Epithelial cell of proximal tubule (primary cell): ENCODE results near the gene HOXA5. TPM values are rescaled to one million over a fixed set of nuclear protein-coding genes. Genes with fewer than 3 reads are reported as not detected.

Source experiments
- DNase-seq: peaks from one replicate; pipeline ENCODE4 v3.0.0-alpha.2; 2011; ENCODE audit warnings: low read depth
- H3K4me3 ChIP-seq: 2 replicates; pipeline ENCODE4 v1.5.1; 2011; ENCODE audit warnings: low read depth, mild to moderate bottlenecking, low read length
- CTCF ChIP-seq: conservative IDR thresholded peaks from 2 replicates; pipeline ENCODE4 v1.5.1; 2012; ENCODE audit warnings: low read depth, mild to moderate bottlenecking, low read length
- total RNA-seq: library from RNA; depleted of rRNA; stranded (reverse); fragments of >200 nt; gene quantifications from 2 replicates; pipeline ENCODE4 v1.2.3, GENCODE V29; 2015

HOXA5 gene
- total RNA-seq, 1 donor from 2014 or later: 47.6 TPM

DNA sequence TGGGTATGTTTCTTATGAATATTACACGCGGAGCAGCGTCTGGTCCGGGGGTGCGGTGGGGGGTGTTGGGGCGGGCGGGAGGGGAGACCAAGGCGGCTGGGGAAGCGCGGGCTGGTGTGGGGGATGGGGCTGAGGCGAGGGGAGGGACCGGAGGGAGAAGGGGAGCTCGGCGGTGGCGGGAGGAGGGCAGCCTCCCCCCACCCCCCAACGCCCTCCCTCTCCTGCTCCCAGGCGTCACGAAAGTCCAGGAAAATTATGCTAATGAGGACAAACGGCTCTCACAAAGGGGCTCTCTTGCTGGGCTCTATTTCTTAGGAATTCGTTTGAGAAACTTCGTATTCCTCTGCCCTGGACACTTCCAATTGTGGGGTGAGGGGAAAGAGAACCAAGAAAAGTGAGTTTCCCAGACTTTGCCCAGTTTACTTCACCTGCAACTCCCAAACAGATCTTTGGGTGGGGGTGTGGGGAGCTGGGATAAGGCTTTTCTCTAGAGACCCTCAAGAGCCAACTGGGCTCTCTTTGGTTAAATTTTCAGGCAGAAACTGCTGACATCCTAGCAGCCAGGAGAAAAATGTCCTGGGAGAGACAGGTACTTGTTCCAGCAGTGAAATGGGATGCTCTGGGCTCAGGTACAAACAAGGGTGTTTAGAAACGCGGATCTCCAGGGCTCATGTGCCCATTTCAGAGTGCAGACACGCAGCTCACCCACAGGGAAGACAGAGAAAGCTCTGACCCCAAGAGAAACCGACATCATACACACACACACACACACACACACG is 29.3 kb downstream of the HOXA5 start:
- H3K4me3 ChIP-seq: peak overlapping the region; percentile 74
- no peak for TF ChIP-seq CTCF
- no peak for DNase-seq

DNA sequence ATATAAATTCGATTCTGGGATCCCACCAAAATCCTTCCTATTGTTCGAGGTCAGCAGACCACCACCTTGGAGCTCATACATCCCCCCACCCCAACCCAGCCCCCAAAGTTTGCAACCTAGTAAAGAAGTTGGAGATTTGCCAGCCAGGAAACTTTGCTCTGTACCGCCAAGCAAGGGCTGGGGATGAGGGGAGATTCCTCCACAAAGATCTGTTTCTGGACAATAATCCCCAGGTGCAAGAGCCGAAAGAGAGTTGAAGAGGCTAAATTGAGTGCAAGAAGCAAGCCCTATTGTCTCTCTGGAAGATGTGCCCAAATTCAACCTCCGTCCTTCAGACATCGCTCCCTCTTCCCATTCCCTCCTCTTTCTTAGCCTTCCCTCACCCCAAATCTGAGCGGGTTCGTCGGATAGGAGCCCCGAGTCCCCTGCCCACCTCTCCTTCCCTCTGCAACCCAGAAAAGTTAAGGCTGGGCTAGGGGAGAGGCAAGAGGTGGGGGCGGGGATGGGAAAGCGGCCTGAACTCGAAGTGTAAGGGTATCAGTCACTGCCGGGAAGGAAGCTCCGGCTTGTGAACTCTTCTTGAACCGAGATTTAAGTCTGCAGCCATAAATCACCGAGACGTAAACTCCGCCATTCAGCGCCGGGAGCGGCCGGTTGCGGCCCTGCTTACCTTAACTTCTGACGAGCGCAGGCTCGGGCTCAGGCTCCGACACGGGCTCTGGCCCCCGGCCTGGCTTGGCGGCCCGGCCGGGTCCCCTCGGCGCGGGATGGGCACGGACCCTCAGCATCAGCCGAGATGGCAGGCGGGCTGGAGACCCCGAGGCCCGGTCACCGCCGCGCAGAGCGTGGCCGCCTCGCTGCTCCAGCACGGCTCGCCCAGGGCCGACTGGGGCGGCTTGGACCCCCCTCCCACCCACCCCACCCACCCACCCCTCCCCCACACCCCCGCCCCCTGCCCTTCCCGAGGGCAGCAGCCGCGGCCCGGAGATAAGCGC is 30.2 kb downstream of the HOXA5 start:
- no peak for TF ChIP-seq CTCF

DNA sequence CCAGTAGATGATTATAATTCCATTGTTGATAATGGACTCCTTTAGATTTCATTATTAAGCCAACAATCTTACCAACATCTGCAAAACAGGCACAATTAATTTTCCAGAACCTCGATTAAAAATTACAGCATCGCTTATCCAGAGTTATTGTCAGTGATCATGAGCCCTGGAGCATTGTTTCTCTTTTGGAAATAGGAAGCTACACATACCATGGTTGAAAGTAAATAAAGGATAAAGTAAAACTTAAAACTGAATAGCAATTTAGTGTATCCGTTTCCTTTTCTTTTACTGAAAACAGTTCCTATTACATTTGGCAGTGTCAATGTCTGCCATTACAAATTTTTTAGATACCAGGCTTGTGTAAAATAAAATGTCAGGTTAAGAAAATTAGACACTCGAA is 31.1 kb downstream of the HOXA5 start:
- H3K4me3 ChIP-seq: peak overlapping the region; percentile 74
- no peak for DNase-seq
- no peak for TF ChIP-seq CTCF

More for the DNA sequence above, 30.2 kb downstream of the HOXA5 start:
- H3K4me3 ChIP-seq: peak overlapping the region; percentile 74
- DNase-seq: no peak

DNA sequence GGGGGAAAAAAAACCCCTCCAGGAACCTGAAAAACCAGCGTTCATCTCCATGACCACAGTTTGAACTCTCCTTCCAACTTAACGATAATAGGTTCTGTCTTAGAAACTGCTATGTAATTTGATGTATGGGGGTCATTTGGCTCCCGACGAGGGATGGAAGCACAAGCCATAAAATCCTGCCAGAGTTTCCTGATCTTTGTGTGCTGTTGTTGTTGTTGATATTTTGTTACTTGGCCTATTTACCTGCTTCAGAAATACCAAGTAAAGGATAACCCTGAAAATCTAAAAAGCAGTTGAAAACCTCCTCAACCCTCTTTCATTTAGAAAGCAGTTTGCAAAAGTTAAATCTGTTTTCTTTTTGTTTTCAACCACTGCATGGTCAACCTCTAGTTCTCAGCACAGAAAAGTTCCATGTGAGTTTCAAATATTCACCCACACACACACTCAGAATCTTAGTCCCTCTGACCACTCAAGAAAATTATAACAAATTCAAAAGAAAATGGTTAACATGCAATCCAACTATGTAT is 31.7 kb downstream of the HOXA5 start:
- H3K4me3 ChIP-seq: peak overlapping the region; percentile 74
- no peak for DNase-seq
- no peak for TF ChIP-seq CTCF

DNA sequence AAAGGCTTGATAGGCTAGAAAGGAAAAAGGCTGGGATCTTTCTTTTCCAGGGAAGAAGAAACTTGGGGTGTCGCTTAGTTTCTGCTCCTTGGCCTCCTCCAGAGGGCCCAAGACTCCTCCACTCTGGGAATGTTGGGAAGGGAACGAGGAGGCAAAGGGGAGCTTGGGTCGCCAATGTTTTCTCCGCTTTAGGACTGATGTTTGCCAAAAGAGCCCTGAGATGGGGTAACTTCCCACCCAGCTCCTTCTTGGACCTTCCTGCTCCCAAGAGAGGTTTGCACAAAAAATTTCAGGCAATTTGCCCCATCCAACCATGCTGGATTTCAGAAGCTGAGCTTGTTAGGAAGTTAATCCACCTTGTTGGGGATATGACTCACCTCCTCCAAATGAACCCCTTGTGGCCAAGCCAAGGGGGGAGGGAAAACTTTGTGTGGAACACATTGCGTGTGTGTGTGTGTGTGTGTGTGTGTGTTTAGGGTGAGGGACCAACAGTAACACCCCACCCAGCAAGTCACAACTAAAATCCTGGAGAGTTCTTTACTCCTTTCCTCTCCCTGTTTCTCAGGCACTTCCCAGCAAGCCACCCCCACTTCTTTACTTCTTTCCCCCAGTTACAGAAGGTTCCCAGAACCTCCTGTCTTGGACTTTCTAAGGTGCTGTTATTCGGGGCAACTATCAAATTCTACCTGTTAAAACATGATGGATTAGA is 32.3 kb downstream of the HOXA5 start:
- TF ChIP-seq CTCF: peak; percentile 6
- DNase-seq: no peak
- peak overlapping the region; percentile 74 for H3K4me3 ChIP-seq
